ENCODE results near the gene HTR3A.

DNA sequence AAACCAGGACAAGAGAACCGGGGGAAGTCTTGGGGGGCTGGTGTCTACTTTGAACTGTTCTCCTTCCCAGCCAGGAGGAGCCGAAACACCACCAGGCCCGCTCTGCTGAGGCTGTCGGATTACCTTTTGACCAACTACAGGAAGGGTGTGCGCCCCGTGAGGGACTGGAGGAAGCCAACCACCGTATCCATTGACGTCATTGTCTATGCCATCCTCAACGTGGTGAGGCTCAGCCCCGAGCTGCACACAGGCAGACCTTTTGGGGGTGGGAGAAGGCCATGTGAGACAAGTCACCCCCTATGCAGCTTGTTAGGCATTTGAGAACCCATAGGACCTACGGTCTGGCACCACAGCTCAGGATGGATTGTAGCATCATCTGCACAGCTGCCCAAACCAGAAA, 2.8 kb downstream of the HTR3A start:
- TF ChIP-seq, protein P1, sequence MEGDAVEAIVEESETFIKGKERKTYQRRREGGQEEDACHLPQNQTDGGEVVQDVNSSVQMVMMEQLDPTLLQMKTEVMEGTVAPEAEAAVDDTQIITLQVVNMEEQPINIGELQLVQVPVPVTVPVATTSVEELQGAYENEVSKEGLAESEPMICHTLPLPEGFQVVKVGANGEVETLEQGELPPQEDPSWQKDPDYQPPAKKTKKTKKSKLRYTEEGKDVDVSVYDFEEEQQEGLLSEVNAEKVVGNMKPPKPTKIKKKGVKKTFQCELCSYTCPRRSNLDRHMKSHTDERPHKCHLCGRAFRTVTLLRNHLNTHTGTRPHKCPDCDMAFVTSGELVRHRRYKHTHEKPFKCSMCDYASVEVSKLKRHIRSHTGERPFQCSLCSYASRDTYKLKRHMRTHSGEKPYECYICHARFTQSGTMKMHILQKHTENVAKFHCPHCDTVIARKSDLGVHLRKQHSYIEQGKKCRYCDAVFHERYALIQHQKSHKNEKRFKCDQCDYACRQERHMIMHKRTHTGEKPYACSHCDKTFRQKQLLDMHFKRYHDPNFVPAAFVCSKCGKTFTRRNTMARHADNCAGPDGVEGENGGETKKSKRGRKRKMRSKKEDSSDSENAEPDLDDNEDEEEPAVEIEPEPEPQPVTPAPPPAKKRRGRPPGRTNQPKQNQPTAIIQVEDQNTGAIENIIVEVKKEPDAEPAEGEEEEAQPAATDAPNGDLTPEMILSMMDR (IDR thresholded peaks at IDR 0.05; ENCODE audit: low read length): no peak
- TF ChIP-seq EZH2 (optimal IDR thresholded peaks at IDR 0.05; ENCODE audit: low read depth, low read length): no peak

All from MM.1S (cell line).